G401.6 (cell line): ENCODE results near the gene GRIK4.
A peak's percentile ranks its signal among the peaks of the same experiment; 100 is the strongest.

ENCODE experiments used
- FAIRE-seq: peaks from 2 replicates; lab custom pipeline; 2012; peaks lifted over from hg19 to GRCh38; lab: Jason Lieb, UNC

Gene GRIK4

DNA sequence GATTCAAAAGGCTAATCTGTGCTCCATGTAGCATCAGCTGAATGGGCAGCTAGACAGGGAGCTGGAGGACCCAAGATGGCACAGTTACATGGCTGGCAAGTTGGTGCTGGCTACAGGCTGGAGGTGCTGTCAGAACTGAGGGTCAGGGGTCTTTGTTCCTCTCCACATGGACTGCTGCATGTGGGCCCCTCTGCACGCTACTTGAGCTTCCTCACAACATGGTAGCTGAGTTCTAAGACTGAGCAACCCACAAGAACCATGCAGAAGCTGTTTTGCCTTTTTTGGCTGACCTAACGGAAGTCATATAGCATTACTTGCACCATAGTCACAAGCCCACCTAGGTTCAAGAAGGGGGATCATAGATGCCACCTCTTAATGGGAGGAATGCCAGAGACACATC is 196.1 kb downstream of the GRIK4 start:
- no peak for FAIRE-seq

- no peak for FAIRE-seq
Observed at GRCh38 chr11:120708511-120709183, 197.1 kb downstream of the GRIK4 start.

- no peak for FAIRE-seq
Observed at GRCh38 chr11:120709808-120710207, 198.3 kb downstream of the GRIK4 start.

DNA sequence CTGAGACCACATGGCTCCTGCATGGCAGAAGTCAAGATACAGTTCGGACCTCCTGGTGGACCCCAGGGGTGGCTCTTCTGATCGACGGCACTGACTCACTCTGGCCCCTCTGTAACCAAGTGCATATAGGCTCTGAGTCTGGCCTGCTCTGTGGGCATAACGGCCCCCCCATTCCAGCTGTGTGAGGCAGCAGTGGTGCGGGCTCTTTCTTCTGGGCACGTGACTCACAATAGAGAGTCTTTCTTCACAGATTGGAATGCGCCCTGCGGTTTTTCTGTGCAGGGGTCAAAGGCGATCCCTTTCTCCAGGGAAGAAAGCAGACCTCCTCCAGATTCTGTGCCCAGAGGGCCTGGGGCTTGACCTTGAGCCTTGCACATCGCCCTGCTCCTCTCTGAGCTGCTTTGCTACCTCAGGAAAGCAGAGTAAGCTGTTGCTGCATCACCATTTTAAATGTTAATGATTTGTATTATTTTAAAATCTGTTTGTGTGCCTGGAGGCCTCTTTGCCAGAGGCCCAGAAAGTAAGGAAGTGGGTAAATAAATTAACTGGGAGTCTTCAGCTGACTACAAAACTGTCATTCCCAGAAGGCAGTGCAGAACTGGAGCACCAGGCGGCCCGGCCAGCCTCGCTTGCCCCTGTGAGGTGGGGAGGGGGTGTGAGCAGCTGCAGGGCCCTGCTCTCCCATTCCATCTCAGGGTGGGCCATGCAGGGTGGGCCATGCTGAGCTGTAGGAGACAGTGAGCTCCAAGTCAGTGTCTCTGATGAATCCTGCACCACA is 199.0 kb downstream of the GRIK4 start:
- FAIRE-seq = no peak

DNA sequence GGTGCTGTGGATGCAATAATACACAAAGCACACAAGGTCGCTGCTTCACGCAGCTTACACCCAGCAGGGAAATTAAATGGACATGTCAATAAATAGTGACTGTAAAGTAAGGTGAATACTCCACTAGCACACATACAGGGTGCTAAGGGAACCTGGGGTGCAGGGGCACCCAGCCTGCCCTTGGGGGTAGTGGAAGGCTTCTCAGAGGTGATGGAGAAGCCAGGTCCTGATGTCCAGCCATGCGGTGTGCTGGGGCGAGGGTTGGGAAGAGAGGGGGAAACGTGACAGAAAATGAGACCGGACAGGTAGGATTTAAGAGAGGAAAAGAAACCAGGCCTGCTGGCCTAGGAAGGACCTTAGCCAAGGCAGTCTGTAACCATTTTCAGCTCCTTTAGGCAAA is 200.5 kb downstream of the GRIK4 start:
- no peak for FAIRE-seq

DNA sequence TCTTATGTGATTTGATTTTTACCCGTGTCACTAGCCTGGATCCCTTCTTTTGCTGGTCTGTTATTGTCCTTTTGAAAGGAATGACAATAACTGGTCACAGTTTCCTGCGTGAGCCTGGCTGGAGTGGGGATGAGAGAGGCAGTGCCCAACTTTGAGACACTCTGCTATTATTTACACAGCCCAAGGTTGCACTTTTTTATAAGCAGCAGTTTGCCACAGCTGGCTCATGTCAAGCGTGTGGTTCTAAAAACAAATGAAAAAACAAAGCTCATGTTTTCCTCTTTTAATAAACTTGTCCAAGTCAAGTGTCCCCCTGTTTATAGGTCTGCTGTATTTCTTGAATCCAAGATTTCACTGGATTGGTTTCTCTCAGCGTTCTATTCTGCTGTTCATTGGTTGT is 201.3 kb downstream of the GRIK4 start:
- no peak for FAIRE-seq

DNA sequence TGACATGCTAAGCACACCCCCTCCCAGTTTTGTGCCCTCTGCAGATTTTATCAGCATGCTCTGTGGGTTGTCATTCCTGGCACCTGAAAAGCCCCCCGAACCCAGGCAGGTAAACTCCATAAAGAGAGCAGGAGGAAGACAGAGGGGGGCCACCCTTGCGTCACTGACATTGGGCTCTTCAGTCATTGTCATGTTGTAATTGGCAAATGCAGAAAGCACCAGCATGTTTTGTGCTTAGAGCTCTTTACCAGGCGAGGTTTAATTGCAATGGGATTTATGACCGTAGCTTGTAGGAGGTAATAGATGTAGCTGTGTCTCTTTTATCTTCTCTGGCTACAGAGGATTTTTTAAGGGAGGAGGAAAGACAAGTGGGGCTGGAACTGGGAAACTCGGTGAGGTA is 201.7 kb downstream of the GRIK4 start:
- FAIRE-seq = no peak

- FAIRE-seq = no peak
Observed at GRCh38 chr11:120714438-120714837, 202.9 kb downstream of the GRIK4 start.

DNA sequence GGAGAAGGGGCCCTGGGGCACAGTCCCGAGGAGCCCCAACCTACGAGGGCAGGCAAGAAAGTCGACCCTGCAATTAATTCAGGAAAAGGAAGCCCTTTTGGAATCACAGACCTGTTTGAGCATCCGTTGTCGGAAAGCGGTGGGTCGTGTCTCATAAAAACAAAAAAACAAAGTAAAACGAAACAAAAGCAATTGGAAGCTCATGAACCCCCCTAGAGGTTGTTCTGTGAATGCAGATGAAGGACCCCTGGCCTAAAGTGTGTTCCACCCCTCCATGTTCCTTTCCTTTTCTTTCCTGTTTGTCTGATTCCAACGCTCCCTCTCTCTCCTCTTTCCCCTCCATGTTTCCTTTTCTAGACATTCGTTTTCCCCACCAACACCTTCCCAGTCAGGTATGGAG is 203.7 kb downstream of the GRIK4 start:
- no peak for FAIRE-seq

- no peak for FAIRE-seq
Observed at GRCh38 chr11:120717042-120717441, 205.5 kb downstream of the GRIK4 start.

GRCh38 chr11:120717623-120718022 is 206.1 kb downstream of the GRIK4 start:
- FAIRE-seq = no peak

GRCh38 chr11:120718171-120718570 is 206.6 kb downstream of the GRIK4 start:
- no peak for FAIRE-seq

DNA sequence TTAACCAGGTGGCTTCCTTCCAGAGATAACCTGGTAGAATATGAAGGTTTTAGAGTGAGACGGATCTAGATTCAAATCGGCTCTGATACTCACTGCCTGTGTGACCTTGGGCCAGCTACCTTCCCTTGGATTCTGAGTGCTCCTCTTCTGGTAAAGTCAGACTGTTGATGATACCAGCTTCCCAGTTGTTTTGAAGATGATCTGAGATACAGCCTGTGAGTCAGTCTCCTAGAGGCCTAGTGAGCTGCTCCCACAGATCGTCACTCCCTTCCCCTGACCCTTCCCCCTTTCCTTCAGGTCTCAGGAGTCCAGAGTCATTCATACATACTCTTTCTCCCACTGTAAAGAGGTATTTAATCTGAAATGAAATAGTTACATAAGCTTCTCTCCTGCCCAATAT is 207.8 kb downstream of the GRIK4 start:
- FAIRE-seq = no peak

DNA sequence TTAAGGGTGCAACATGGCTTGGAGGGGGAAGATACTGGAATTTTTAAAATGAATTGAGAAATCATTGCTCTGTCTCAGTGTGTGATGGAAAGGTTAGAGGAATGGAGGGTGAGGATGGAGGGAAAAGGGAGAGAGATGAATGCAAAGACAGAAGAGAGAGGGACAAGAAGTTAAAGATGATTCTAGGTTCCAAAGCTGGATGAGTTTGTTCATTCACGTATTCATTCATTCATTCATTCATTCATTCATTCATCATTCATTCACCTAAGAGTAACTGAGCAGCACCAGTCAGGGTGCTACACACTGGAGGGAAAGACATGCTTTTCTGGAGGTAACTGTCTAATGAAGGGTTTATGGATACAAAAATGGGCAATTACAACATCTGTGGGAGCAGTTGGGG is 209.2 kb downstream of the GRIK4 start:
- FAIRE-seq = no peak

DNA sequence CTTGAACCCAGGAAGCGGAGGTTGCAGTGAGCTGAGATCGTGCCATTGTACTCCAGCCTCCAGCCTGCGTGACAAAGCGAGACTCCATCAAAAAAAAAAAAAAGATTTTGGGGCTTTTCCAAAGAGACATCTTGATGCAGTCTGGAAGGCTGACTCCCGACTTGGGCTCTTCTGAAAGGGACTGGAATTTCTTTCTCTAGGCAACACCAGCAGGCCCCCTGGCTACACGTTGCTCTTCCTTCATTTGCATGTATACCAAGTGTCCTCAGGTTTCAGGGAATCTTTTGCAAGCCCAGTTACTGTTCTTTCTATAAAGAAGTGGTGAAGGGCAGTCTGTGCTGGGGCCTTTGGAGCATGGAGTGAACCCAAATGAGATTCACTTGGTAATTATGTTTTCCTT is 211.0 kb downstream of the GRIK4 start:
- no peak for FAIRE-seq

DNA sequence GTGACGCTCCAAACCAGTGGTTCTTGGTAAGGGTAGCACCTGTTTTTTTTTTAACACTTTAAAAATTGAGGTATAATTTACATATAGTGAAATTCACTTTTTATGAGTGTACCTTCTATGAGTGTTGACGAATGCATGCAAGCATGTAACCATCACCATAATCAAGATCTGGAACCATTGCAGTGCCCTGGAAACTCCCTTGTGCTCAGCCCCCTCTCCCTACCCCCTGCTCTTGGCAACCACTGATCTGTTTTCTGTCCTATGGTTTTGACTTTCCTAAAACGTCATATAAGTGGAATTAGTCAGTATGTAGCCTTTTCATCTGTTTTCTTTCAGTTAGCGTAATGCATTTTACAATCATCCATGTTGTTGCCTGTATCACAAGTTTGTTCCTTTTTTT is 212.2 kb downstream of the GRIK4 start:
- FAIRE-seq = no peak

GRCh38 chr11:120727752-120728151 is 216.2 kb downstream of the GRIK4 start:
- FAIRE-seq = peak; percentile 3

DNA sequence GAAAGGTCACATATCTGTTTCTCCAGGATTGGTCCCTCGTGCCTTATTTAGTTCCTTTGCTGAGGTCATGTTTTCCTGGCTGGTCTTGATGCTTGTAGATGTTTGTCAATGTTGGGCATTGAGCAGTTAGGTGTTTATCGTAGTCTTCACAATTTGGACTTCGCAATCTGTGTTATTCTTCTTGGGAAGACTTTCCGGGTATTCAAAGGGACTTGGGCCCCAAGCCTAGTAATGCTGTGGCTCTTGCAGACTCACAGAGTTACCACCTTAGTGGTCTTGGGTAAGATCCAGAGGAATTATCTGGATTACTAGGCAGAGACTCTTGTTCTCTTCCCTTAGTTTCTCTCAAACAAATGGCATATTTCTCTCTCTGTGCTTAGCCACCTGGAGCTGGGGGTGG is 223.5 kb downstream of the GRIK4 start:
- no peak for FAIRE-seq

- no peak for FAIRE-seq
Observed at GRCh38 chr11:120738516-120739046, 227.0 kb downstream of the GRIK4 start.

- no peak for FAIRE-seq
Observed at GRCh38 chr11:120739780-120740179, 228.2 kb downstream of the GRIK4 start.

DNA sequence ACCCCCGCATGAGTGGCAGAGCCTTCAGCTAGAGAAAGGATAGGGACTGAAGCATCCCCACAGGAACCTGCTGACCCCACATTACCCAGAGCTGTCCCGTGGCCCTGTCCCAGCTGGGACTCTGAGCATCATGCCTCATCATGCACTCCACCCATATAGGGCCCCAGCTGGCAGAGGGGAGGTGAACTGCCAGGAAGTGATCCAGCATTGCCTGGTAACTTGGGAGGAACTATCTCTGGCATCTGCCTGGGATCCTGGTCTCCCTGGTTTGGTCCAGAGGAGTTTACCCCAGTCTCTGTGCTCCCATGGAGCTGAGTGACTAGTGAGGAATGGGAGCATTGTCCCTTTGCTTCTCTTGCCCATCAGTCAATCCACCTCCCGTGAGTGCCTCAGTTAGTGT is 228.8 kb downstream of the GRIK4 start:
- no peak for FAIRE-seq

GRCh38 chr11:120744016-120744994 is 232.8 kb downstream of the GRIK4 start:
- FAIRE-seq = no peak

- no peak for FAIRE-seq
Observed at GRCh38 chr11:120746376-120746775, 234.8 kb downstream of the GRIK4 start.
